GM19240 (cell line): Measurements from ENCODE around the gene ABLIM2.

Experiments used
- DNase-seq: peaks from one replicate; pipeline ENCODE4 v3.0.0; 2011; ENCODE audit warnings: low spot score; ENCODE audit not compliant: insufficient read length

ABLIM2 gene

DNA sequence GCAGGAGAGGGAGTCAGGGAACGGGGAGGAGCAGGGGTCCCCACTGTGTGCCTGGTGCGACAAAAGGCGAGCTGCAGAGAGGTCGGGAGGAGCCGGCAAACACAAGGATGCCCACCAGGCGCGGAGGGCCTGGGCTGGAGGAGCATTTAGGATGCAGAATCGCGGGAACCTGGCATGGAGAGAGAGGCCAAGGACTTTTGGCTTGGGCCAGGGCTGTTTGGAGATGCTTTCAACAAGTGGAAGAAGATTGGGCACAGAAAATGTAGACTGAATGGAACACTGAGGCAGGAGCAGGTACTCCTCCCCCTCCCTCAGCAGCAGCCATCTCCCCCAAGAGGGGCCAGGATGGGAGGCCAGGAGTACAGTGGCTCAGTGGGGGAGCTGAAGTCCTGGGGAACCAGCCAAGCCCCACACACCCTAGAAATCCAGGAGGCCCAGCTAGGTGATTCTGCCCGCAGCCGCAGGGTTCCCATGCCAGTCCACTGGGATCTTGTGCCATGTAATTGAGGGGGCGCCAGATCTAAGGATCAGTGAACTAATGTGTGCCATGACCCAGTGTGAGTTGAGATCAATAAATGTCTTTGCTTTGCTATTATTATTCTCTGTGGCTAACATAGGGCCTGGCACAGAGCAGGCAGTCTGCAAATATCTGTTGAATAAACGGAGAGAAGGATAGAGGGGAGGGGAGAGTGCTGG, 1.1 kb upstream of the ABLIM2 start:
- DNase-seq = peak; percentile 16

DNA sequence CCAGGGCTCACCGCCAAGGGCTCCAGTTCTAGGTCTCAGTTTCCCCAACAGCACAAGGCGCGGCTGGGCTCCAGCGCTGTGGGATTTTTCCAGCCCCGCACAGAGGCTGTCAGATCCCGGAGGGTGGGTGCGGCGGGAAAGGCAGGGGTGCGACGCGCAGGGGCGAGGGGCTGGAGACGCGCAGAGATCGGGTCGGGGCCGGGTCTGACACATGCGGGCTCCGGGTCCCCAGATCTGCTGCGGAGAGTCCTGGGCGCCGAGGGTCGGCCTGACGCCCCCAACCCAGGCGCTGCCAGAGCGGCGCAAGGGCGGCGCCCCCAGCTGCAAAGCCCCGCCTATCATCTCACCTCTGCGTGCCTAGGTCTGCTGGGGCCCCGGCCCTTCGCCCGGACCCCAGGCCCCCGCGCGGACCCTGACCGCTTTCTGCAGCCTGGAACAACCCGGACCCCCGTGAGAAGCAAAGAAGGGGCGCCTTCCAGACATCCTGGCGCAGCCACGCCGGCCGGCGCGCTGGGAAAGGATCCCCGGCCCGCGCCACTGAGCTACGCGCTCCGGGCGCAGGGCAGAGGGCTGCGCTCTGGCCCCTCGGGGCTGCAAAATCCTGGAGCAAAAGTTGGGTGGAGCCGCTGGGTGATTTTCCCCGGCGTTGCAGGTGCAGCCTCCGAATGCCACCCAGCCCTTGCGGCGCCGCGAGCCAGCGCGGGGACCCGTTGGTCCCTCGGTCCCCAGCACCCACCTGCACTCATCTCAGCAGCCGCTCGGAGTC, 486 bp downstream of the ABLIM2 start:
- DNase-seq = no peak

DNA sequence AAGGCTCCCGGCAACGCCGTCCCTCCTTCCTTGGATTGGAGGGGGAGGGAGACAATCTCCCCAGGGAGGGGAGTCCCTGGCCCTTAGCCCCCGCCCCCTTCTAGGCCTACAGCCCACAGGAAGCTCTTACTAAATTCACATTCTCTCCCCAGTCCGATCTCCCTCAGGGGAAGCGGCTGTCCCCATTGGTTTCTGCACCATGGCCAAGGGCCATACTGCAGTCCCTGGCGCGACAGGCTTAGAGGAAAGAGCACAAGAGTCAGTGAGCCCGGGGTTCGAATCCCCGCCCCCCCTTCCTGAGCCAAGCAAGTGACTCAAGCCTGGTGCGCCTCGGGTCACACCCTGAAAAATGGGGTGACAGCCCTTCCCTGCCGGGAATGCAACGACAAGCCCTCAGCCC, 1.1 kb downstream of the ABLIM2 start:
- no peak for DNase-seq

DNA sequence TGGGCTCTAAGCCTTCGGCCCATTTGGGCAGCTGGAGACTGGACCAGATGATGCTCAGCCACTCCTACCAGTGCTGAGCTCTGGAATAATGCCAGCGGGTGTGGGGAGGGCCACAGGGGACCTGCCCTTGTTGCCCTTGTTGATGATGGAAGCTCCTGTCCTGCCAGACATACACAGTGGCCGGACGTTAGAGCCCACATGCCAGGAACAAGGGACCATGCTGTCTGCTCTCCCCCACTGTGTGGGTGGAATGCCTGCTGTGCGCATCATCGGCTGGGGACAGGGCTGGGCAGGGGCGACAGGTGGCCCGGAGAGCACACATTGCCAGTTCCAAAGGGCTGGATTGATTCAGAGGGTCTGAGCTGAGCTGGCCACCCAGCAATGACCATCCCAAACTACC, 2.0 kb downstream of the ABLIM2 start:
- DNase-seq = no peak

DNA sequence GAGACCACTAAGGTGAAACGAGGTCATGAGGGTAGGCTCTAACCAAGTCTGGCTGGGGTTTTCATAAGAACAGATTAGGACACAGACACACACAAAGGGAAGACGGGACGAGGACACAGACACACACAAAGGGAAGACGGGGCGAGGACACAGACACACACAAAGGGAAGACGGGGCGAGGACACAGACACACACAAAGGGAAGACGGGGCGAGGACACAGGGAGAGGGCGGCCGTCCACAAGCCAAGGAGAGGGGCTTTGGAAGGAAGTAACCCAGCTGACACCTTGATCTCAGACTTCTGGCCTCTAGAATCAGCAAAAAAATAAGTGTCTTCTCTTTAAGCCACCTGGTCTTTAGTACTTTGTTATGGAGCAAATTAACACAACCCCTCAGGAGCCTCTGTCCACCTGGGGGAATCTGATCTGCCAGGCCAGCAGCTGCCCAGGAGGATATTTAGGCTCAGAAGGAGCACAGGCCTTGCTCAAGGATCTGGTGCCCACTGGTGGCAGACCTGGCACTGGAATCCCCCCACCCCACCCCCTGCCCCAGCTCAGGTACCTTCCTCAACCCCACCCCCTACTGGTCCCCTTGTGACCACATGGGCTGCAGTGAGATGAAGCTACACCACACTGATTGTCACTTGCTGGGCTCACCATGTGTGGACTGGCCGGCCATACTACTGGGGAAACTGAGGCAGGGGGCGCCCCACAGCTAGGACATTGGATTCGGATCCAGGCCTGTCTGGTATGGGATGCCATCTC, 2.8 kb downstream of the ABLIM2 start:
- no peak for DNase-seq

DNA sequence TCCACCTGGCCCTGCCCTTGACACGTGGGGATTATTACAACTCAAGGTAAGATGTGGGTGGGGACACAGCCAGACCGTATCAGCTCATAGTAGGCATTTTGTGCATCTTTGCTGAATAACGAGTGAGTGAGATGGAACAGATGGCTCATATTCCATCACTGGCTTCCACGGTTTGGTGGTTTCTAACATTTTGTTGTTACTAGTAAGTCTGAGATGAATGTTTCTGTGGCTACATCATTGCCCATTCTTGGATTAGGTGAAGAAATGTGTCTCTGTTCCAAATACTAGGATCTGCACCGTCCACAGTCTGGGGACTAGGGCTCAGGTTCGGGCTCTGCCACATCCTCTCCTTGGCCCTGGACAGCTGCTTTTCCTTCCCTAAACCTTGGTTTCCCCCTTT, 3.6 kb downstream of the ABLIM2 start:
- DNase-seq = no peak

DNA sequence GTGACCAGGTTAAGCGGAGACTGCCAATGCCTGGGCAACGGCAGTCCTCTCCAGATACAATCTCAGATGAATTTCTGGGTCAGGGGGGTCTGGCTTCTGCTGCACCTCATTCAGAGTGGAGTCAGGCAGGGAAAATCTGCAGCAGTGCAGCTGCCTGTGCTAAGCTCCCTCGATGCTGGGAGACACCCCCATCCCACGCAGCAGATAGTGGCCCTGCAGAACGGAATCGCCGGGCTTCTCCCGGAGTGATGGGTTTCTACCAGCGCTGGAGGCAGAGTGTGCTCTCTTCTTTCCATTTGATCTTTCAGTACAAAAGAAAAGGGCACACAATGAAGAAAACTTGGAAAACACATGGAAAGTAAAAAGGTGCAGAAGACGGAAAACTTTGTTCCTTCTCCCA, 5.2 kb downstream of the ABLIM2 start:
- DNase-seq = no peak

DNA sequence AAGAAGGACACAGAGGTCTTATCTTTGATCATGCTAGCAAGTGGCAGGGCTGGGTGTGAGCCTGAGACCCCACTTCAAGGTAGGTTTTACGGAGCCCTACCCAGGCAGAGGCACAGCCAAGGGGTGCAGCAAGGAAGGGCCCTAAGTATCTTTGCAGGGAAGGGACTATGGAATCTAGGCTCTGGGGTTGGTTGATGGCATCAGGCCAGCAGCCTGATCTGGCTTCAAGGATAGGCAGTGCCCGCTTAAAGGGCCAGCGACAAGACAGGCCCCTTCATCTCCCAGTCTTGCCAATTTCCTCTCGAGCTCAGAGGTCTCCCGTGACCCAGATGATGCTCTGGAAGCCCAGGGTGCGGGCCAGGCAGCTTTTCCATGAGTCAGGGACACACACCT, 5.8 kb downstream of the ABLIM2 start:
- no peak for DNase-seq

DNA sequence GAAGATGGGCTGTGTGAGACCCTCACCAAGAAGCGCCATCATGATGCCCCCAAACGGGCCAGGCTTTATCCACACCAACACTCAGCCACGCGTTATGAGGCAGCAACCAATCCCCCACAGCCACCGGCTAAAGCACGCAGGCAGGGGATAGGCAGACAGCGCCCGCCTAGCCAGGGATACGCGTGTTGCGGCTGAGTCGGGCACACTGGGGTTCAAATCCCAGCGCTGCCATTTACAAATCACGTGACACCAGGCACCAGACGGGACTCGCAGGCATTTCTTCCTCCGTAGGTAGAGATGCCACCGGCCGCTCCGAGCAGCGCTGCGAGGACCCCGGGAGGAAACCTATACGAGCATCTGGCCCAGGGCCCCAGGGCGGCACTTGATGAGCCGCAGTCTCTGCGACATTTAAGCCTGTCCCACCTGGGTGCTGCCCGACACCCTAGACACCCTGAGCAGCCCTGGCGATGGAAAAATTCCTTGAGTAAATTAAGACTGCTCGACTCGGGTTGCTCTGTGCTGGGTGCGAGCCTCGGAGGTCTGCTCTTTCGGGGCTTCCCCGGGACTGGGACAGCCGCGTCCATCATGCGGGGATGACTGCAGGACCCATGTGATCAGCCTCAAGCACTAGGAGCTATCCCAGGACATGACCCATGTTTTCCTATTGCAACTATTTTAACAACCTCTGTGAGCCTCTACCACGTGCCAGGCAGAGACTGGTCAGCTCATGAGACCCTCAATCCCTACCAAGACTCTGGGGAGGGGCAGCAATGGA, 6.3 kb downstream of the ABLIM2 start:
- no peak for DNase-seq

DNA sequence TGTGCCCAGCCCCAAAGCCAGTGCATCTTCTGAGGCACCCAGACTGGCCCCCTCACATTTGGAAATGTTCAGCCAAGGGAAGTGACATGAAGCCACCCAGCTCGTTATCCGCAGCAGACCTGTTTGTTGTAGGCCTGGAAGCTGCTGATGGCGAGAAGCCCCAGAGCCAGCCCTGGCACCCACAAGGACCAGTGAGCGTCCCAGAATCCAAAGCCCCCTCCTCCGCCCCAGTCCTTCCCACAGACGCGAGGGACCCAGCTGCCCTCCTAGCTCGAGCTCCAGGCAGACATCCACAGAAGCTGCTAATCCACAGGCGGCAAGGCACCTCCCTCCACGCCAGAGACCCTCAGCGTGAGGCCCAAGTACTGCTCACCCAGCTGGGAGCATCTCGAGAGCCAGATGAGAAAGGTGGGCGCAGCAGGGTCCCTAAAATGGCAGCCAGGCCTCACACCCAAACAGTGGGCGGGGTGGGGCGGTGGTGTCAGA, 7.4 kb downstream of the ABLIM2 start:
- no peak for DNase-seq

DNA sequence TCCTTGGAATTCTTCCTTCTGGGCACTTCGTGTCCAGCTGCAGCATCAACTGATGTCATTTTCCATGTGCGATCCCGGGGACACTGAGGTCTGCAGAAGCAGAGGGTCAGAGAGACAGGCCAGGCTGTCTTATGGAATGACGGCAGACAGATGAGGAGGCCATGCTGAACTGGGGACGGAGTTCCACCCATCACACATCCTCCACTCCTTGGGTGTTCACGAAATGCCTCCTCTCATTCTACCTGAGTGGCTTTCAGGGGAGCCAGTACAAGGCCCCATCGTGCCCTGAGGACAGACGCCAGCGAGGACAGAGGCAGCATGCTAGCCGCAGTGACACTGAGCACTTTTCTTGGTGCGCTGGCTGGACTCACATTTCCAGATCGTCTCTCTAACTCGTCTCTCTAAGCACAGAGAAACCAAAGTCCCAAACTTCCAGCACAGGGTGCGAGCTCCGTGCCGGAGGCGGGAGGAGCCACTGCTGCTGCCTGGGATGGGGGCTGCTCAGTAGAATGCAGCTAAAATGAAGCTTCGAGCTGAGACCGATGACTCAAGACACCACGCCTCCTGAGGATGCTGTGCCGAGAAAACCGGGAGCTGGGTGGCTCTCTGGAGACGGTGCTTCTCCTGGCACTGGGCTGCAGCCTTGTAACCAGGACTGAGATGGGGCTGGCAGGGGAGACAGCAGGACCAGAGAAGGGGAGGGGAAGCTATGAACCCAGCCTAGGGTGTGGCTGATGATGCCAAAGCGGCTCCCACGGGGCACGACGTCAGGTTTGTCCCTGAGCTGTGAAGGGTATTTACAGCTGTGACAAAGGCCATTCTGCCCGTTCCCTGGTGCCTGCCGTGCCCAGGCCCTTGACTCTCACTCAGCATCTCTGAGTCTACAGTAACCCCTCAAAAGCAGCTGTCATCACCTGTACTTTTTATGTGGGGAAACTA, 8.2 kb downstream of the ABLIM2 start:
- DNase-seq = no peak

DNA sequence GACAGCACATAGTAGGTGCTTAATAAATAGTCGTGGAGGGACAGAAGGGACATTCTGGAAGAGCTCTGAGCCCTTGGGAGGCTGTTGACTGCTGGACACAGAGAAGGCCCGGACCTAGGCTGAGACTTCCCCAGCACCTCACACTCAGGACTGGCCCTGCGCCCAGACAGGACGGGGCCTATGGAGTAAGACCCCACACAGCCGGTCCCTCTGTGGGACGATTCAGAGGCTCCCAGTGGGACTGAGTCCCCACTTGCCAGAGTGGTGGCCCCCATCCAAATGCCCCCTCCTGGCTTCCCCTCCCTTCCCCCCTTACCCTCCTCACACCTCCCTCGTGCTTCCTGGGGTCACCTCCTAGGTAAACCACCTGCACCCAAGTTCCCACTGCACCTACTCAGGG, 8.9 kb downstream of the ABLIM2 start:
- DNase-seq = no peak

DNA sequence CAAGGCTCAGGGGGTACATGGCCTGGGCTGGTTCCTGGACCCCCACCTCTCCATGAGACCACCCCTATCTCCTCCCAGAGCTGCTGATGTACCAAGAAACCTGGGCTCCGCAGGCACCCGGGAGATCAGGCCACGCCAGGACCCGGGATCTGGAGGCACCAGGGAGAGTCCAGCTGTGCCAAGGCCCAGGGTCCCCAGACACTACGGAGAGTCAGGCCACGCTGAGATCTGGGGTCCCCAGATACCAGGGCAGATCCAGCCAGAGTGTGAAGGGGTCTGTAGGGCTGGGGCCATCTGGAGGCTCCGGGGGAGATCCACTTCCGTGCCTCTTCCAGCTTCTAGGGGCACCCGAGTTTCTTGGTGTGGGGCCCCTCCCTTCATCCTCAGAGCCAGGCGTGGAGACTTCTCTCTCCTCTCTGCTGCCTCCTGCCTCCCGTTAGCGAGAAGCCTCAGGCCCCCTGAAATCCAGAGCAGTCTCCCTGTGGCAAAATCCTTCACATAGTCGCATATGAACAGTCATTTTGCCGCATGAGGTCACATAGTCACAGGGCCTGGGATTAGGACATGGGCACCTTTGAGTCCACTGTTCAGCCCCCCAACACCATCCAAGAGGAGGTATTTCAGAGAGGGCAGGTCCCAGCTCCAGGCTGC, 9.7 kb downstream of the ABLIM2 start:
- no peak for DNase-seq

DNA sequence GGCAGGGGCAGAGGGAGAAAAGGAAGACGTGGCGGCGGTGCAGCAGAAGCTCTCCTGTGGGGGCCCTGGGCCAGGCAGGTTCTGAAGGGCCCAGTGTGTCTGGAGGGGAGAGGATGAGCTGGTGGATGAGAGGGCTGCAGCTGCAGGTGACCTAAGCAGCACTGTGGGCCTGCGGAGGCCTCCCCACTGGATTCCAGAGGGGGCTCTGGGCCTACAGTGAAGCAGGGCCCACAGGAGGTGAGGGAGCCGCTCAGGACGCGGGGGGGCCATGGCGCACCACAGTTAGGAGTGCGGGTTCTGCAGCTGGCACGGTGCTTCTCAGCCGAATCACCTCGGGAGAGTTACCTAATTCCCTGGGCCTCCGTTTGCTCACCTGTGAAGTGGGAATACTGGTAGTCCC, 10.5 kb downstream of the ABLIM2 start:
- no peak for DNase-seq

DNA sequence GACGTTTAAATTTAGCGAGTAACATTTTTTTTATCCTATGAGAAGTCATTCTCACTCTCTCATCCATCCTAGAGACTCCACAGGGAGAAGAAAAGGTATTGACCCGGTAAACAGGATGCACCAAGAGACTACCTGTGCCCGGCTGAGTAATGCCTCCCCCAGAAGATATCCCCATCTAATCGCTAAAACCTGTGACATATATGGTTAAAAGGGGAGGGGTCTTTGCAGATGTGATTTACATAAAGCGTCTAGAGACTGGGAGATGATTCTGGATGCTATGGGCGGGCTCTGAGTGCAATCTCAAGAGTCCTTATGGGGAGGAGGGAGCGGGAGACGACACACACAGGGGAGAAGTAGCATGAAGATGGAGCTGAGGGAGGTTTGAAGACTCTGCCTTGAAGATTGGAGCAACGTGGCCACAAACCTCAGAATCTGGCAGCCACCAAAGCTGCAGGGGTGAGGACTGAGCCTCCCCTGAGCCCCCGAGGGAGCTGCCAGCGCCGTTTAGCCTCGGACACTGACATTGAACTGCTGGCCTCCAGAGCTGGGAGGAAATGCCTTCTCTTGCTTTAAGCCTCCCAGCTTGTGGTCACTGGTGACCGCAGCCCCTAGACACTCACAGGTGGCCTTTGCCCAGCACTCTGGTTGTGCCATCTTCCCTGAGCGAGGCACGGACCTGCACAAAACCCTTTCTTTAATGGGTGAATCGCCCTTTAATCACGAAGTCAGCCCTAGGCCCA, 11.2 kb downstream of the ABLIM2 start:
- no peak for DNase-seq

DNA sequence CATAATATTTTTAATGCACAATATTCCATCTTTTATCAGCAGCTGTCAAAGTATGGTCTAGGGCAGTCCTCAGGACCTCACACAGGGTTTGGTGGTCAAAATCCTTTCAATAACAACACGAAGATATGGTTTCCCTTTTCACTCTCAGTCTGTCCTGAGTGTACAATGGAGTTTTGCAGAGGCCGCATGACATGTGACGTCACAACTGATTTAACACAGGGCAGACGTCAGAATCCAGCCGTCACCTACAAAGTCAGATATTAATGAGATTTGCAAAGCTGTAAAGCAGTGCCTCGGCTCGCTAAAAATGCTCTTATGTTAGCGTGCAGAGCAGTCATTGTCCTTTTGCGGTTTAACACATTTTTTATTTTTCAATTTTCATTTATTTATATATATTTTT, 12.5 kb downstream of the ABLIM2 start:
- DNase-seq = no peak

DNA sequence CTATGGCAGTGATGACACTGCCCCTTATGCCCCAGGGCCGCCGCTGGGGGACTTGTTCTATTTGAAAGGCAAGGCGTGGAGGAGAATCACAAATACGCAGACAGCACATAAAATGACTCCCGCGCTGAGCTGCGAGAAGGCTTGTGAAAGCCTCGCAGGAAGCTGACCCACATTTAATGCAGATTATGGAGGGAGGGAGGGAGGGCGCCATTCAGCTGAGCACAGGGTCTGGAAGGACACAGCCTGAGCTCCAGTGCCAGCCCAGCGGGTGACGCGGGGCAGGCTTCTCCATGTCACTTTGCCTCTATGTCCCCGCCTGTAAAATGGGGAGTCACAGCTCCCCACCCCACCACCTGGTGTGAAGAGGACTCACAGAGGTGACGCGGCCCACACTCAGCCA, 14.3 kb downstream of the ABLIM2 start:
- no peak for DNase-seq

DNA sequence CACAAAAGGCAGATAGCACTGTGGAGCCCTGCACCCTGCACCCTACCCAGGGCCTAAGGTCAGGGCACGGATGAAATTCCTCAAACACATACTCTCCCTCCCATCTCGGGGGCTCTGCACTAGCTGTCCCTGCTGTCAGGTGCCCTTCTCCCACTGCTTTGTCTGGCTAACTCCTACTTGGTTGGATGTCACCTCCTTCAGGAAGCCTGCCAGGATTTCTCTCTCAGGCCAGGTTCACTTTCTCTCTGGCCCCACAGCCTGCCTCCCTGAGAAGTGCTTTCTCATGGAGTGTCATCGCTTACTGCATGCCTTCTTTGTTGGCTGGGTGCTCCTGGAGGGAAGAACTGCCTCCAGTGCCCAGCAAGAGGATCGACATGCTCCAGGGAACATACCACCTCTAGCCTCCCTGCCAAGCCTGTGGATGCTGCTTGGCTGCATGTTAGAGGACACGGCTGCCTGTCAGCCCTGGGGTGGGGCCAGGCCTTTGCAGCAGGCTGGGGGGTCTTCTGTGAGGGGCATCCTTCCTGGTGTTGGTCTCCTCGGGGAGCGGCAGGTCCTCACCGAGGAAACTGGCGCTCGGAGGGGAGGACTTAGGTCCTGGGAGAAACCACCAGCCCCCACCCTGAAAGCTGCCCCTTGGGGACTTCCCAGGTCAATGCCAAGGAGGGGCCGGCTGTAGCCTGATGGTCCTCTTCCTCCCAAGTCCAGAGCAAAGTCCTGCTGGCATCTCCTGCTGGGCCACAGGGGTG, 15.0 kb downstream of the ABLIM2 start:
- no peak for DNase-seq
